ENCODE data around the gene EIF2AK2.
"Not testable (repeated sequence)": the region's sequence is repeated elsewhere in the genome, so short reads cannot be mapped to it uniquely, and the experiment has no call there.

EIF2AK2 gene

GRCh38 chr2:37156857-37157714 lies at the start of gene EIF2AK2:
TSS of gene EIF2AK2 (minus strand) at chr2:37156980. CDS start at chr2:37147806, 9,174 bp downstream.
- Histone ChIP-seq H3K27ac (ENCODE audit: low read length) (peak within 1 kb of the TSS; percentile 65), H3K27me3 (ENCODE audit: low read depth, low read length) (no peaks in the 10 kb centered on the region), H3K36me3 (ENCODE audit: control insufficient read depth in 1 of 2, insufficient read depth in 2 of 2, low read length in 2 of 2) (peaks cover 0 to 8% of the 10 kb centered on the region in 2 donors), H3K9me3 (ENCODE audit: control insufficient read depth in 1 of 2, low read length in 2 of 2) (no peaks in the 10 kb centered on the region), H3K4me1 (ENCODE audit: control insufficient read depth in 1 of 2, insufficient read depth in 2 of 2, low read length in 2 of 2) (peaks cover 4 to 20% of the 10 kb centered on the region in 2 donors), H3K4me3 (ENCODE audit: low read depth in 1 of 2, low read length in 2 of 2) (peak within 1 kb of the TSS; percentile 85)

- peaks cover 26 to 88% of the 10 kb centered on the region in 2 donors for H3K36me3 ChIP-seq (ENCODE audit: control insufficient read depth in 1 of 2, insufficient read depth in 2 of 2, low read length in 2 of 2)
- no peak overlapping the region for H3K4me3 ChIP-seq (ENCODE audit: low read depth in 1 of 2, low read length in 2 of 2)
- no peaks in the 10 kb centered on the region for H3K4me1 ChIP-seq (ENCODE audit: control insufficient read depth in 1 of 2, insufficient read depth in 2 of 2, low read length in 2 of 2)
- no peak overlapping the region for H3K27ac ChIP-seq (ENCODE audit: low read length)
- H3K27me3 ChIP-seq (ENCODE audit: low read depth, low read length), result no peaks in the 10 kb centered on the region
- H3K9me3 ChIP-seq (ENCODE audit: control insufficient read depth in 1 of 2, low read length in 2 of 2), result peaks cover 5 to 12% of the 10 kb centered on the region in 2 donors
Observed at GRCh38 chr2:37205689-37206341, 49.0 kb upstream of the EIF2AK2 start.

- not testable (repeated sequence) for H3K4me3 ChIP-seq (ENCODE audit: low read depth in 1 of 2, low read length in 2 of 2); H3K27ac ChIP-seq (ENCODE audit: low read length); H3K27me3 ChIP-seq (ENCODE audit: low read depth, low read length); H3K4me1 ChIP-seq (ENCODE audit: control insufficient read depth in 1 of 2, insufficient read depth in 2 of 2, low read length in 2 of 2)
- Histone ChIP-seq H3K36me3 (ENCODE audit: control insufficient read depth in 1 of 2, insufficient read depth in 2 of 2, low read length in 2 of 2) (peaks cover 23 to 87% of the 10 kb centered on the region in 2 donors), H3K9me3 (ENCODE audit: control insufficient read depth in 1 of 2, low read length in 2 of 2) (peaks cover 5 to 12% of the 10 kb centered on the region in 2 donors)
Observed at GRCh38 chr2:37205071-37205661, 48.4 kb upstream of the EIF2AK2 start.

GRCh38 chr2:37203708-37204107 lies 46.9 kb upstream of the EIF2AK2 start:
- Histone ChIP-seq H3K27ac (ENCODE audit: low read length) (no peak overlapping the region), H3K4me3 (ENCODE audit: low read depth in 1 of 2, low read length in 2 of 2) (no peak overlapping the region), H3K9me3 (ENCODE audit: control insufficient read depth in 1 of 2, low read length in 2 of 2) (peaks cover 3 to 5% of the 10 kb centered on the region in 2 donors), H3K4me1 (ENCODE audit: control insufficient read depth in 1 of 2, insufficient read depth in 2 of 2, low read length in 2 of 2) (no peaks in the 10 kb centered on the region), H3K27me3 (ENCODE audit: low read depth, low read length) (no peaks in the 10 kb centered on the region), H3K36me3 (ENCODE audit: control insufficient read depth in 1 of 2, insufficient read depth in 2 of 2, low read length in 2 of 2) (peaks cover 26 to 73% of the 10 kb centered on the region in 2 donors)

GRCh38 chr2:37201766-37202165 lies 45.0 kb upstream of the EIF2AK2 start:
- Histone ChIP-seq H3K27ac (ENCODE audit: low read length) (no peak overlapping the region), H3K9me3 (ENCODE audit: control insufficient read depth in 1 of 2, low read length in 2 of 2) (peaks cover 0 to 5% of the 10 kb centered on the region in 2 donors), H3K4me1 (ENCODE audit: control insufficient read depth in 1 of 2, insufficient read depth in 2 of 2, low read length in 2 of 2) (peaks cover 4 to 10% of the 10 kb centered on the region in 2 donors), H3K27me3 (ENCODE audit: low read depth, low read length) (no peaks in the 10 kb centered on the region), H3K36me3 (ENCODE audit: control insufficient read depth in 1 of 2, insufficient read depth in 2 of 2, low read length in 2 of 2) (peaks cover 26 to 55% of the 10 kb centered on the region in 2 donors), H3K4me3 (ENCODE audit: low read depth in 1 of 2, low read length in 2 of 2) (no peak overlapping the region)

GRCh38 chr2:37201208-37201607 lies 44.4 kb upstream of the EIF2AK2 start:
- no peak overlapping the region for H3K27ac ChIP-seq (ENCODE audit: low read length)
- H3K27me3 ChIP-seq (ENCODE audit: low read depth, low read length), result no peaks in the 10 kb centered on the region
- H3K4me3 ChIP-seq (ENCODE audit: low read depth in 1 of 2, low read length in 2 of 2), result no peak overlapping the region
- H3K4me1 ChIP-seq (ENCODE audit: control insufficient read depth in 1 of 2, insufficient read depth in 2 of 2, low read length in 2 of 2), result peaks cover 4 to 10% of the 10 kb centered on the region in 2 donors
- H3K9me3 ChIP-seq (ENCODE audit: control insufficient read depth in 1 of 2, low read length in 2 of 2), result peaks cover 0 to 5% of the 10 kb centered on the region in 2 donors
- peaks cover 25 to 49% of the 10 kb centered on the region in 2 donors for H3K36me3 ChIP-seq (ENCODE audit: control insufficient read depth in 1 of 2, insufficient read depth in 2 of 2, low read length in 2 of 2)

- Histone ChIP-seq H3K4me3 (ENCODE audit: low read depth in 1 of 2, low read length in 2 of 2) (no peak overlapping the region), H3K36me3 (ENCODE audit: control insufficient read depth in 1 of 2, insufficient read depth in 2 of 2, low read length in 2 of 2) (peaks cover 16 to 26% of the 10 kb centered on the region in 2 donors), H3K27me3 (ENCODE audit: low read depth, low read length) (no peaks in the 10 kb centered on the region), H3K4me1 (ENCODE audit: control insufficient read depth in 1 of 2, insufficient read depth in 2 of 2, low read length in 2 of 2) (peaks cover 4 to 10% of the 10 kb centered on the region in 2 donors), H3K27ac (ENCODE audit: low read length) (no peak overlapping the region), H3K9me3 (ENCODE audit: control insufficient read depth in 1 of 2, low read length in 2 of 2) (peaks cover 0 to 5% of the 10 kb centered on the region in 2 donors)
Observed at GRCh38 chr2:37198681-37199065, 41.9 kb upstream of the EIF2AK2 start.

GRCh38 chr2:37196320-37197195 lies 39.8 kb upstream of the EIF2AK2 start, which contains the start of gene CEBPZOS:
TSS of gene CEBPZOS (plus strand) at chr2:37196496. CDS start at chr2:37199705, 3,209 bp downstream.
- H3K4me1 ChIP-seq (ENCODE audit: control insufficient read depth in 1 of 2, insufficient read depth in 2 of 2, low read length in 2 of 2), result peaks cover 4 to 10% of the 10 kb centered on the region in 2 donors
- H3K36me3 ChIP-seq (ENCODE audit: control insufficient read depth in 1 of 2, insufficient read depth in 2 of 2, low read length in 2 of 2), result peaks cover 10 to 13% of the 10 kb centered on the region in 2 donors
- H3K9me3 ChIP-seq (ENCODE audit: control insufficient read depth in 1 of 2, low read length in 2 of 2), result no peaks in the 10 kb centered on the region
- H3K4me3 ChIP-seq (ENCODE audit: low read depth in 1 of 2, low read length in 2 of 2), result peak within 1 kb of the TSS; percentile 91
- H3K27me3 ChIP-seq (ENCODE audit: low read depth, low read length), result no peaks in the 10 kb centered on the region
- peak within 1 kb of the TSS; percentile 92 for H3K27ac ChIP-seq (ENCODE audit: low read length)

- Histone ChIP-seq H3K27ac (ENCODE audit: low read length) (peak overlapping the region; percentile 92), H3K4me1 (ENCODE audit: control insufficient read depth in 1 of 2, insufficient read depth in 2 of 2, low read length in 2 of 2) (peaks cover 4 to 10% of the 10 kb centered on the region in 2 donors), H3K4me3 (ENCODE audit: low read depth in 1 of 2, low read length in 2 of 2) (peak overlapping the region; percentile 91)
- H3K36me3 ChIP-seq (ENCODE audit: control insufficient read depth in 1 of 2, insufficient read depth in 2 of 2, low read length in 2 of 2); H3K9me3 ChIP-seq (ENCODE audit: control insufficient read depth in 1 of 2, low read length in 2 of 2); H3K27me3 ChIP-seq (ENCODE audit: low read depth, low read length): not testable (repeated sequence)
Observed at GRCh38 chr2:37195862-37196319, 39.1 kb upstream of the EIF2AK2 start.

GRCh38 chr2:37192551-37192950 lies 35.8 kb upstream of the EIF2AK2 start:
- no peaks in the 10 kb centered on the region for H3K27me3 ChIP-seq (ENCODE audit: low read depth, low read length)
- H3K36me3 ChIP-seq (ENCODE audit: control insufficient read depth in 1 of 2, insufficient read depth in 2 of 2, low read length in 2 of 2), result no peaks in the 10 kb centered on the region
- no peaks in the 10 kb centered on the region for H3K9me3 ChIP-seq (ENCODE audit: control insufficient read depth in 1 of 2, low read length in 2 of 2)
- H3K4me3 ChIP-seq (ENCODE audit: low read depth in 1 of 2, low read length in 2 of 2), result no peak overlapping the region
- no peak overlapping the region for H3K27ac ChIP-seq (ENCODE audit: low read length)
- peaks cover 4 to 5% of the 10 kb centered on the region in 2 donors for H3K4me1 ChIP-seq (ENCODE audit: control insufficient read depth in 1 of 2, insufficient read depth in 2 of 2, low read length in 2 of 2)
